ENCODE data around the gene ARHGAP22. TPM values are rescaled to one million over a fixed set of nuclear protein-coding genes. Genes with fewer than 3 reads are reported as not detected.

Gene ARHGAP22
- total and polyA plus RNA-seq, 2 experiments from 2014 or later, result 4.8 to 10.7 TPM

GRCh38 chr10:48503293-48503911 lies 101.5 kb downstream of the ARHGAP22 start (continued):
- TF ChIP-seq ZNF462 (CRISPR knock-in tag; IDR thresholded peaks at IDR 0.05) (no peak), CREB1 (CRISPR knock-in tag; IDR thresholded peaks at IDR 0.05; ENCODE audit: low read depth) (no peak)
- TF ChIP-seq, protein P1, sequence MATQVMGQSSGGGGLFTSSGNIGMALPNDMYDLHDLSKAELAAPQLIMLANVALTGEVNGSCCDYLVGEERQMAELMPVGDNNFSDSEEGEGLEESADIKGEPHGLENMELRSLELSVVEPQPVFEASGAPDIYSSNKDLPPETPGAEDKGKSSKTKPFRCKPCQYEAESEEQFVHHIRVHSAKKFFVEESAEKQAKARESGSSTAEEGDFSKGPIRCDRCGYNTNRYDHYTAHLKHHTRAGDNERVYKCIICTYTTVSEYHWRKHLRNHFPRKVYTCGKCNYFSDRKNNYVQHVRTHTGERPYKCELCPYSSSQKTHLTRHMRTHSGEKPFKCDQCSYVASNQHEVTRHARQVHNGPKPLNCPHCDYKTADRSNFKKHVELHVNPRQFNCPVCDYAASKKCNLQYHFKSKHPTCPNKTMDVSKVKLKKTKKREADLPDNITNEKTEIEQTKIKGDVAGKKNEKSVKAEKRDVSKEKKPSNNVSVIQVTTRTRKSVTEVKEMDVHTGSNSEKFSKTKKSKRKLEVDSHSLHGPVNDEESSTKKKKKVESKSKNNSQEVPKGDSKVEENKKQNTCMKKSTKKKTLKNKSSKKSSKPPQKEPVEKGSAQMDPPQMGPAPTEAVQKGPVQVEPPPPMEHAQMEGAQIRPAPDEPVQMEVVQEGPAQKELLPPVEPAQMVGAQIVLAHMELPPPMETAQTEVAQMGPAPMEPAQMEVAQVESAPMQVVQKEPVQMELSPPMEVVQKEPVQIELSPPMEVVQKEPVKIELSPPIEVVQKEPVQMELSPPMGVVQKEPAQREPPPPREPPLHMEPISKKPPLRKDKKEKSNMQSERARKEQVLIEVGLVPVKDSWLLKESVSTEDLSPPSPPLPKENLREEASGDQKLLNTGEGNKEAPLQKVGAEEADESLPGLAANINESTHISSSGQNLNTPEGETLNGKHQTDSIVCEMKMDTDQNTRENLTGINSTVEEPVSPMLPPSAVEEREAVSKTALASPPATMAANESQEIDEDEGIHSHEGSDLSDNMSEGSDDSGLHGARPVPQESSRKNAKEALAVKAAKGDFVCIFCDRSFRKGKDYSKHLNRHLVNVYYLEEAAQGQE (IDR thresholded peaks at IDR 0.05; ENCODE audit: unreplicated experiment), result no peak

- H3K27me3 Mint-ChIP-seq (ENCODE audit: insufficient read depth, low read depth, poor library complexity), result peaks cover 11% of the 10 kb centered on the region
- H3K36me3 ChIP-seq (ENCODE audit: insufficient read depth), result no peaks in the 10 kb centered on the region
- no peaks in the 10 kb centered on the region for H3K9me2 ChIP-seq (ENCODE audit: insufficient read depth)
- peaks cover 22% of the 10 kb centered on the region for H3K4me1 Mint-ChIP-seq
- no peak for ATAC-seq
- H3K79me2 ChIP-seq (replicated peaks; ENCODE audit: insufficient read depth), result peaks cover 14% of the 10 kb centered on the region; the same call in 1 of the 2 replicates
- no peaks in the 10 kb centered on the region for H3K27me3 ChIP-seq (ENCODE audit: insufficient read depth)
- no peak overlapping the region for H3K4me3 ChIP-seq
- H3K4me2 ChIP-seq, result no peak overlapping the region
- H3K27ac ChIP-seq (ENCODE audit: low read depth), result no peak overlapping the region
- H3K9me3 Mint-ChIP-seq, result no peaks in the 10 kb centered on the region
- no peaks in the 10 kb centered on the region for H3K36me3 Mint-ChIP-seq (ENCODE audit: low read depth)
- 0 out of 2 replicates have a peak, but pooled peaks cover 11% of the 10 kb centered on the region for H4K20me1 ChIP-seq (replicated peaks; ENCODE audit: insufficient read depth)
- no peak overlapping the region for H2AFZ ChIP-seq
- no peak overlapping the region for H3K27ac Mint-ChIP-seq
- no peaks in the 10 kb centered on the region; the same call in 1 of the 2 replicates for H3K4me1 ChIP-seq (ENCODE audit: insufficient read depth)
- no peak overlapping the region for H3K4me3 Mint-ChIP-seq
- no peaks in the 10 kb centered on the region for H3F3A ChIP-seq (replicated peaks; ENCODE audit: low read depth)
- DNase-seq (ENCODE audit: low spot score), result no peak
- TF ChIP-seq CREB1 (CRISPR knock-in tag; IDR thresholded peaks at IDR 0.05; ENCODE audit: low read depth), result no peak
- no peak for TF ChIP-seq ZNF114 (CRISPR knock-in tag; IDR thresholded peaks at IDR 0.05)
- TF ChIP-seq ETS1 (IDR thresholded peaks at IDR 0.05), result no peak
- no peak for TF ChIP-seq EZH2 (IDR thresholded peaks at IDR 0.05; ENCODE audit: low read depth, unreplicated experiment)
- no peak for TF ChIP-seq NANOG (IDR thresholded peaks at IDR 0.05; ENCODE audit: borderline replicate concordance)
- no peak for TF ChIP-seq EZH2phosphoT487 (IDR thresholded peaks at IDR 0.05; ENCODE audit: unreplicated experiment)
- TF ChIP-seq JUNB (IDR thresholded peaks at IDR 0.05; ENCODE audit: unreplicated experiment), result no peak
Observed at GRCh38 chr10:48502791-48503190, 102.1 kb downstream of the ARHGAP22 start.

Data from GM23338 (cell line).